ENCODE measurements around the gene RPL37A.
"Not testable (repeated sequence)": the region's sequence is repeated elsewhere in the genome, so short reads cannot be mapped to it uniquely, and the experiment has no call there.

Gene RPL37A

DNA sequence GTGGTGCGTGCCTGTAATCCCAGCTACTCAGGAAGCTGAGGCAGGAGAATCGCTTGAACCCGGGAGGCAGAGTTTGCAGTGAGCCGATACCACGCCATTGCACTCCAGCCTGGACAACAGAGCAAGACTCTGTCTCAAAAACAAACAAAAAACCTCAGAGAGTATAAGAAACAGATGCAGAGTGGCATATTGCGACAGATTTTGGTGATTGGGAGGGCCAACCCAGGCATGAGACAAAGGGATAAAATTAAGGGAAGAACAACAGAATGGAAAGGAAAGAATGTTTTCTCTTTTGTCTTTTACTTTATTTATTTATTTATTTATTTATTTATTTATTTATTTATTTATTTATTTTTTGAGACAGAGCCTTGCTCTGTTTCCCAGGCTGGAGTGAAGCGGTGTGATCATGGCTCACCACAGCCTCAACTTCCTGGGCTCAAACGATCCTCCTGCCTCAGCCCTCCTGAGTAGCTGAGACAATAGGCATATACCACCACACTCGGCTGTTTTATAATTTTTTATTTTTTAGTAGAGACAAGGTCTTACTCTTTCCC is 20.0 kb downstream of the RPL37A start:
- not testable (repeated sequence) for DNase-seq

GRCh38 chr2:216519154-216519762 is 20.6 kb downstream of the RPL37A start:
- peak; percentile 74 for DNase-seq

GRCh38 chr2:216520112-216520511 is 21.5 kb downstream of the RPL37A start:
- no peak for DNase-seq

DNA sequence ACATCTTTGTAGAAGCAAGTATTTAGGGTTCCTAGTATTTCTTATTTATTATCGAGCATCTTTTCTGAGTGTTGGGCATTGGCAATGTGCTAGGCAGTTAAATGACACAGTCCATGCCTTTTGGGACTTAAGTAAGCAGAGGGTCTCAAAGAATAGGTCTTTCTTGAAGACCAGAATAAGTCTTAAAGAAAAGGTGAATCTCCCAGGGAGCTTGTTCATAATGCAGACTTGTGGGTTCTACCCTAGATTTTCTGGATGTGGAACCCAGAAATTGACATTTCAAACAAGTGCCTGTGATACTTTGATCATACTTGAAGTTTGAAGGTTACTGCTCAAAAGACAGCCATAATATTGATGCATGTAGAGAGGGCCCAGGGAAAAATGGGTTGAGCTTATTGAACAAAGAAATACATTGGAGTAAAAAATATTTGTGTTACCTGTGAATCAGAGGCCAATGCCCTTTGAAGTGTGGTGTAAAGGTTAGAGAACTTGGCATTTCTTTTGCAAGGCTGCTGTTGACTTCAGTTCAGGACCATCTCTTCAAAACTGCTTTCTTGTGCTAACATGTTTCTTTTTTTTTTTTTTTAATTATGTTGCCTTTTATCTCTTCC is 24.4 kb downstream of the RPL37A start:
- DNase-seq: no peak

DNA sequence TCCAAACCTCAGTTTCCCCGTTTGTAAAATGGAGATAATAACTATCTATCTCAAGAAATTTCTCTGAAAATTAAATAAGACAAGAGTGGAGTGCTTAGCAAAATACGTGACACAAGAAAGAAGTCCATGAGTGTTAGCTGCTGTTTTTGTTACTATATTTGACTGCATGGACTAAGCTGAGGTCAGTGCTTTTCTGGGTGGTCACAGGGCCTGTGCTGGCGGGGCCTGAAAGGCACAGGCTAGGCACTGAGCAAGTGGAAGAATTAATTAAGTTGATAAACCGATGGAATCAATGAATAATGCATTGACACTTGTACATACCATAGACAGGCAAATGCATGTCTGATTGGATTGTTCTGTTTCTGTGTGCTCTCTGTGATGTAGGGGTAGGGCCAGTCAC is 27.3 kb downstream of the RPL37A start:
- DNase-seq: no peak

DNA sequence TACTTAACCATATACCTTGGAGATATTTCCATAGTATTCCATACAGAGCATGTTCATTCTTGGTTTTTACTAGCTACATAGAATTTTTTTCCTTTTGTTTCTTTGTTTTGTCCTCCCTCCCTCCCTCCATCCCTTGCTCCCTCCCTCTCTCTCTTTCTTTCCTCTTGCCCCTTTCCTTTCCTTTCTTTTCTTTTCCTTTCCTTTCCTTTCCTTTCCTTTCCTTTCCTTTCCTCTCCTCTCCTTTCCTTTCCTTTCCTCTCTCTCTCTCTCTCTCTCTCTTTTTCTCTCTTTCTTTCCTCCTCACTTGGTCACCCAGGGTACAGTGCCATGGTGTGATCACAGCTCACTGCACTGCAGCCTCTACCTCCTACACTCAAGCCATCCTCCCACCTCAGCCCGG is 28.3 kb downstream of the RPL37A start:
- DNase-seq: no peak

GRCh38 chr2:216527600-216527999 is 29.0 kb downstream of the RPL37A start:
- DNase-seq: no peak

GRCh38 chr2:216532562-216532961 is 33.9 kb downstream of the RPL37A start:
- DNase-seq: no peak

- no peak for DNase-seq
These were observed 35.0 kb downstream of the RPL37A start for GRCh38 chr2:216533609-216534008.

DNA sequence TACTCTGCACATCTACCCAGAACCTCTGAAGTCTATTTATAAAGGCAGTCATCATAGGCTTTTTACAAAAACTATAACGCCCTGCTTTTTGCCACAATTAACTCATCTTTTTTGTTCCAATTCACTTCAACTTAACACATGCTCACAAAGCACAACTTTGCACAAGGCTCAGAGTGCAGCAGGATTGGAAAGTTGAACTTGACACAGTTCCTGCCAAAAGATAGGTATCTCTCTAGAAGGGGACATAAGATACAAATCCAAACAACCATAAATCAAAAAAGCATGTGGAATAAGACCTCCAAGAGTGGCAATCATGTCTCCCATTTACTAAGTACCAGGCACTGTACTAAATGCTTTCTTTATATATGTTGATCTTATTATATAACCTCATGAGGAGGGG is 36.2 kb downstream of the RPL37A start:
- DNase-seq: no peak

GRCh38 chr2:216535454-216535995 is 36.9 kb downstream of the RPL37A start:
- DNase-seq: peak; percentile 97

DNA sequence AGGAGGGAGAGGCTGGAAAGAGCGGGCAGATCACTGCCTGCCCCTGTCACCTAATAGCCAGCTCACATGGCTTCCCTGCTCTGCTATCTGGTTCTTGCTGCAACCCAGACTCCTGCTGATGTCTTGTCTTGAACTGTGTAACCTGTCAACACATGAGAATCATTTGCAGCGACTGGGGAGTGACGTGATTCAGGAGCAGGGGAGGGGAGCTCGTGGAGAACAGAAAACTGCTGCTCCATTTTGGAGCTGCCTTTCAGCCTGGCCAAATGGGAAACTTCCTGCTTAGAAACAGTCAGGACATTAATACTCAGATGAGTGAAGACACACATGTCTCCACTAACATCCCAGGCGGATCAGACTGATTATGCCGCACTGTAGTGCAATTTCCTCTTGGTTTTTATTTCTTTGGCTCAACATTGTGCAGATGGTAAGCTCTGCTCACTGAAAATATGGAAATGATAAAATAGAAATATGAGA is 38.1 kb downstream of the RPL37A start:
- no peak for DNase-seq

DNA sequence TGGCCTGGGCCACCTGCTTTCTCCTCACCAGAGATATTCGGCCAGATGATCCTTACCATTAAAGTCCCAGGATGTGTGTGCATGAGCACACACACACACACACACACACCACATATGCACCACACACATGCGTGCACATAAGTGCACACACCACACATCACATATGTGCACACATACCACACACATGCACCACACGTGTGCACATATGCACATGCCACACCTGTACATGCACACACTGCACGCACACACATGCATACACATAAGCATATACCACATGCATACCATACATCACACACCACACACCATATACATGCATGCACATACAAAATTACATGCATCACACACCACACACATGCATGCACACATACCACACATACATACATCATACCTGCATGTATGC is 38.7 kb downstream of the RPL37A start:
- no peak for DNase-seq

GRCh38 chr2:216538538-216538937 is 39.9 kb downstream of the RPL37A start:
- peak; percentile 81 for DNase-seq

DNA sequence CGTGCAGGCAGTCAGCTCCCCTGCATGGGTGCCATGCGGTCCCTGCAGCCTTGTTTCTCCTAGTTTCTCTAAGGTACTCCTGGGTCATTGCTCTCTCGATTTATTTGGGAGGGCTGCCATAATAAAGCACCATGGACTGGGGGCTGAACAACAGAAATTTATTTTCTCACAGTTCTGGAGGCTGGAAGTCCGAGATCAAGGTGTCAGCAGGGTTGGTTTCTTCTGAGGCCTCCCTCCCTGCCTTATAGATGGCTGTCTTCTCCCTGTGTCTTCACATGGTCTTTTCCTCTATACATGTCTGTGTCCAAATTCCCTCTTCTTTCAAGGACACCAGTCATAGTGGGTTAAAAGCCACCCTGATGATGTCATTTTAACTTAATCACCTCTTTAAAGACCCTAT is 40.5 kb downstream of the RPL37A start:
- DNase-seq: no peak

DNA sequence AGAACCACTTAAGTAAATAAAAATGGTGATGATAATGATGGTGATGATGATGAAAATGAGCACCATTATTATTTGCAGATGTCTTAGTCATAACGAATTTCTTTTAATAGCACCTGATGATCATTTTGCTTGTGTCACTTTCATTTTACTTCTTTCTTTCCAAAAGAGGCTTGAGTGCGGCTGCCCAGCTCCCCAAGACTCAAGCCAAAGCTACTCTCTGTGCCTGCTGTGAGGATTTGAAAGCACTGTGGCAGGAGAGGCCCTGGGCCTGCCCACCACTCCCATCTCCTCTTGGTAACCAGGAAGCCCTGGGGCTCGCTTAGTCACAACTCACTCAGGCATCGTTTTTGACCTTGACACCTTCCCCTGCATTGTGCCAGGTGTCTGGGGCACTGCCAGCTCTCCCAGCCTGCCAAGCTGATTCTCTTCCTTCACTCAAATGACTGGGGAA is 41.2 kb downstream of the RPL37A start:
- DNase-seq: peak; percentile 72

DNA sequence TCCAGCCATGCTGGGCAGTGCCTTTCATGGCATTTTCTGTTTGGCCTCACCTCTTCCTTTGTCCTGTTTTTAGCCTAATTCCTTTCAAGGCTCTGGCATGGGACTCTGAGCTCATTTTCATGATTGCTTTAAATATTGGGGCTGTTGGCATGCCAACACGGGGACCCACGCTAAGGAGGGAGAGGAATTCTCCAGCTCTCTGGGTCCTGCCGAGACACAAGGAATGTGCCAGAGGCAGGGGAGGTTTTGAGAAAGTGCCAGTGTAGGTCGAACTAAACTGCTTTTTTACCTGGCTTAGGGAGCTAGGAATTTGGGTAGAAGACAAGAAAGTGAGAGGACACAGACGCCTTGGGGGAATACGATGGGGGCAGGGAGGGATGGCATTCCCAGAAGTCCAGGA is 42.3 kb downstream of the RPL37A start:
- no peak for DNase-seq

DNA sequence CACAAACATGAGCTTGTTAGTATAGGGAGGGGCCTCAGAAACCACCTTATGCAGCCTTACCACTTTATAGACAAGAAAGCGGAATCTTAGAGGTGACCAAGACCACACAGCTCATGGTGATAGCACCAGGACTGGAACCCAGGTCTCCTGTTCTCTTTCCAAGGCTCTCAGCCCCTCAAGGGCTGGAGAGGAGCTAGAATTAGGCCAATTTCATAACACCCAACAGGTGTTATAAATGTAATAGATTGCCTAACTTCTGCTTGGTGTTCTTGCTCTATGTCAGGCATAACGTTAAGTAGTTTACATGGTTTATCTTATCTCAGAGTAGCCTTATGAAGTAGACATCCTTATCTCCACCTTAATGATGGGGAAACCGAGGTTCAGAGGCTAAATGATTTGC is 42.9 kb downstream of the RPL37A start:
- DNase-seq: no peak

GRCh38 chr2:216545359-216545758 is 46.7 kb downstream of the RPL37A start:
- DNase-seq: no peak

DNA sequence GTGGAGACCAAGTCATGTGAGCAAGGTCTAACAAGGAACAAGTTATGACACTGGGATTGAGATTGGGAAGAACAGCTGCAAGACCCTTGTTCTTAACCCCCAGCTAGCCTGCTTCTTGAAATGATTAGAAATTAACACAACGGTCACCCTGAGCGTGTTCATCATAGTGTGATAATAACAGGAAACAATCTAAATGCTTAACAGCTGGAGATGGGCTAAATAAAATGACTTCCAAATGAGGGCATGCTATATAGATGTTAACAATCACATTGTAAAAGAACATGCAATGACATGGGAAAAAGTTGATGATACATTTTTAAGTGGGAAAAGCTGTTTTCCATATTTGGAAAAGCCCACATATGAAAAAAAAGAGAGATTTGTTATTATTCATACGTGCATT is 47.6 kb downstream of the RPL37A start:
- no peak for DNase-seq

- DNase-seq: no peak
These were observed 48.2 kb downstream of the RPL37A start for GRCh38 chr2:216546641-216547403.

GRCh38 chr2:216548901-216549331 is 50.3 kb downstream of the RPL37A start:
- DNase-seq: no peak

- DNase-seq: no peak
These were observed 51.5 kb downstream of the RPL37A start for GRCh38 chr2:216549926-216550690.

All from kidney glomerular epithelial cell (primary cell).